GM18526 (cell line): ENCODE measurements around the gene PTPN13.

Source experiments
- POLR2A ChIP-seq: IDR thresholded peaks from 3 replicates; pipeline ENCODE4 v1.6.1; 2011; ENCODE audit not compliant: insufficient read length; ENCODE audit errors: extremely low read depth

The PTPN13 gene

GRCh38 chr4:86608757-86609375, 14.8 kb downstream of the PTPN13 start:
- no peak for TF ChIP-seq POLR2A

GRCh38 chr4:86611757-86612156, 17.6 kb downstream of the PTPN13 start:
- no peak for TF ChIP-seq POLR2A

GRCh38 chr4:86613734-86614133, 19.6 kb downstream of the PTPN13 start:
- TF ChIP-seq POLR2A: no peak

GRCh38 chr4:86614865-86615264, 20.8 kb downstream of the PTPN13 start:
- no peak for TF ChIP-seq POLR2A

GRCh38 chr4:86615501-86615900, 21.4 kb downstream of the PTPN13 start:
- no peak for TF ChIP-seq POLR2A

GRCh38 chr4:86619656-86620055, 25.5 kb downstream of the PTPN13 start:
- TF ChIP-seq POLR2A: no peak

GRCh38 chr4:86621435-86621834, 27.3 kb downstream of the PTPN13 start:
- no peak for TF ChIP-seq POLR2A

- no peak for TF ChIP-seq POLR2A
Observed at GRCh38 chr4:86626066-86626465, 32.0 kb downstream of the PTPN13 start.

GRCh38 chr4:86627462-86628135, 33.5 kb downstream of the PTPN13 start:
- TF ChIP-seq POLR2A: no peak

GRCh38 chr4:86630629-86631028, 36.5 kb downstream of the PTPN13 start:
- no peak for TF ChIP-seq POLR2A

- TF ChIP-seq POLR2A: no peak
Observed at GRCh38 chr4:86631166-86631565, 37.1 kb downstream of the PTPN13 start.

- no peak for TF ChIP-seq POLR2A
Observed at GRCh38 chr4:86633854-86634253, 39.7 kb downstream of the PTPN13 start.

- no peak for TF ChIP-seq POLR2A
Observed at GRCh38 chr4:86640469-86640868, 46.4 kb downstream of the PTPN13 start.

- TF ChIP-seq POLR2A: no peak
Observed at GRCh38 chr4:86641516-86642090, 47.5 kb downstream of the PTPN13 start.

GRCh38 chr4:86644892-86645291, 50.8 kb downstream of the PTPN13 start:
- TF ChIP-seq POLR2A: no peak

- TF ChIP-seq POLR2A: no peak
Observed at GRCh38 chr4:86652332-86652932, 58.3 kb downstream of the PTPN13 start.

GRCh38 chr4:86653237-86653865, 59.2 kb downstream of the PTPN13 start:
- no peak for TF ChIP-seq POLR2A
